ENCODE results near the gene MEIOB. TPM values are rescaled to one million over a fixed set of nuclear protein-coding genes. Genes with fewer than 3 reads are reported as not detected.

The MEIOB gene
- total and polyA plus RNA-seq, 4 donors = 0.21 to 0.28 TPM; not detected in 2

- no peak for TF ChIP-seq CTCF (IDR thresholded peaks at IDR 0.05; ENCODE audit: control extremely low read depth, extremely low read depth)
- no peak for ATAC-seq (ENCODE audit: insufficient read depth, low FRiP score)
- H3K4me3 ChIP-seq = no peak overlapping the region
- WGBS, 2 donors = 93 to 100% methylated on average over 4 to 6 of the region's 6 CpGs
- peaks cover 0 to 3% (median 0%) of the 10 kb centered on the region in 4 donors for H3K9me3 ChIP-seq (ENCODE audit: control insufficient read depth in 4 of 4, insufficient read depth in 3 of 4, low read length in 3 of 4)
- H3K9ac ChIP-seq (ENCODE audit: insufficient read depth in 1 of 2, low read length in 2 of 2) = no peak overlapping the region
- H3K36me3 ChIP-seq (ENCODE audit: control insufficient read depth in 4 of 4, insufficient read depth in 4 of 4, low read length in 4 of 4) = peaks cover 0 to 58% (median 0%) of the 10 kb centered on the region in 4 donors
- no peak for DNase-seq
- no peaks in the 10 kb centered on the region for H3K27me3 ChIP-seq (ENCODE audit: control insufficient read depth in 3 of 3, insufficient read depth in 3 of 3, low read length in 2 of 3)
- no peak overlapping the region for H3K27ac ChIP-seq (ENCODE audit: low read depth in 1 of 2, low read length in 1 of 2)
- H3K4me1 ChIP-seq (ENCODE audit: control insufficient read depth in 5 of 5, insufficient read depth in 5 of 5, low read length in 5 of 5) = peaks cover 0 to 5% (median 3%) of the 10 kb centered on the region in 5 donors
Observed at GRCh38 chr16:1787056-1787321, 85.0 kb downstream of the MEIOB start.

GRCh38 chr16:1786242-1787055 lies 85.5 kb downstream of the MEIOB start:
- DNase-seq = peak in 1 of 3 donors; percentile 11
- ATAC-seq (ENCODE audit: insufficient read depth, low FRiP score) = no peak
- H3K4me3 ChIP-seq = no peak overlapping the region
- WGBS, 2 donors = 90% methylated on average over 50 to 51 of the region's 51 CpGs
- H3K27ac ChIP-seq (ENCODE audit: low read depth in 1 of 2, low read length in 1 of 2) = no peak overlapping the region
- no peak overlapping the region for H3K9ac ChIP-seq (ENCODE audit: insufficient read depth in 1 of 2, low read length in 2 of 2)
- peaks cover 0 to 9% (median 3%) of the 10 kb centered on the region in 5 donors for H3K4me1 ChIP-seq (ENCODE audit: control insufficient read depth in 5 of 5, insufficient read depth in 5 of 5, low read length in 5 of 5)
- no peak for TF ChIP-seq CTCF (IDR thresholded peaks at IDR 0.05; ENCODE audit: control extremely low read depth, extremely low read depth)
- H3K36me3 ChIP-seq (ENCODE audit: control insufficient read depth in 4 of 4, insufficient read depth in 4 of 4, low read length in 4 of 4) = peaks cover 0 to 53% (median 0%) of the 10 kb centered on the region in 4 donors
- H3K9me3 ChIP-seq (ENCODE audit: control insufficient read depth in 4 of 4, insufficient read depth in 3 of 4, low read length in 3 of 4) = no peaks in the 10 kb centered on the region
- H3K27me3 ChIP-seq (ENCODE audit: control insufficient read depth in 3 of 3, insufficient read depth in 3 of 3, low read length in 2 of 3) = no peaks in the 10 kb centered on the region

GRCh38 chr16:1785846-1786170 lies 86.2 kb downstream of the MEIOB start:
- 92 to 93% methylated on average over 14 of the region's 14 CpGs for WGBS, 2 donors
- Histone ChIP-seq H3K4me3 (no peak overlapping the region), H3K36me3 (ENCODE audit: control insufficient read depth in 4 of 4, insufficient read depth in 4 of 4, low read length in 4 of 4) (peaks cover 0 to 47% (median 2%) of the 10 kb centered on the region in 4 donors), H3K9me3 (ENCODE audit: control insufficient read depth in 4 of 4, insufficient read depth in 3 of 4, low read length in 3 of 4) (no peaks in the 10 kb centered on the region), H3K27me3 (ENCODE audit: control insufficient read depth in 3 of 3, insufficient read depth in 3 of 3, low read length in 2 of 3) (no peaks in the 10 kb centered on the region), H3K4me1 (ENCODE audit: control insufficient read depth in 5 of 5, insufficient read depth in 5 of 5, low read length in 5 of 5) (peaks cover 0 to 14% (median 6%) of the 10 kb centered on the region in 5 donors), H3K27ac (ENCODE audit: low read depth in 1 of 2, low read length in 1 of 2) (no peak overlapping the region), H3K9ac (ENCODE audit: insufficient read depth in 1 of 2, low read length in 2 of 2) (no peak overlapping the region)
- ATAC-seq (ENCODE audit: insufficient read depth, low FRiP score) (no peak), DNase-seq (no peak)
- no peak for TF ChIP-seq CTCF (IDR thresholded peaks at IDR 0.05; ENCODE audit: control extremely low read depth, extremely low read depth)

All from lung (tissue), 12 donors.